NOMO-1 treated with dmso at 0.1 percent for 144 hours (cell line): ENCODE data around the gene CMTM2.
"Not testable (repeated sequence)": the region's sequence is repeated elsewhere in the genome, so short reads cannot be mapped to it uniquely, and the experiment has no call there.

Experiments used
- DNase-seq: peaks from one replicate; lab custom pipeline; 2025; ENCODE audit not compliant: unreplicated experiment; lab: John Stamatoyannopoulos, UW

The CMTM2 gene

DNA sequence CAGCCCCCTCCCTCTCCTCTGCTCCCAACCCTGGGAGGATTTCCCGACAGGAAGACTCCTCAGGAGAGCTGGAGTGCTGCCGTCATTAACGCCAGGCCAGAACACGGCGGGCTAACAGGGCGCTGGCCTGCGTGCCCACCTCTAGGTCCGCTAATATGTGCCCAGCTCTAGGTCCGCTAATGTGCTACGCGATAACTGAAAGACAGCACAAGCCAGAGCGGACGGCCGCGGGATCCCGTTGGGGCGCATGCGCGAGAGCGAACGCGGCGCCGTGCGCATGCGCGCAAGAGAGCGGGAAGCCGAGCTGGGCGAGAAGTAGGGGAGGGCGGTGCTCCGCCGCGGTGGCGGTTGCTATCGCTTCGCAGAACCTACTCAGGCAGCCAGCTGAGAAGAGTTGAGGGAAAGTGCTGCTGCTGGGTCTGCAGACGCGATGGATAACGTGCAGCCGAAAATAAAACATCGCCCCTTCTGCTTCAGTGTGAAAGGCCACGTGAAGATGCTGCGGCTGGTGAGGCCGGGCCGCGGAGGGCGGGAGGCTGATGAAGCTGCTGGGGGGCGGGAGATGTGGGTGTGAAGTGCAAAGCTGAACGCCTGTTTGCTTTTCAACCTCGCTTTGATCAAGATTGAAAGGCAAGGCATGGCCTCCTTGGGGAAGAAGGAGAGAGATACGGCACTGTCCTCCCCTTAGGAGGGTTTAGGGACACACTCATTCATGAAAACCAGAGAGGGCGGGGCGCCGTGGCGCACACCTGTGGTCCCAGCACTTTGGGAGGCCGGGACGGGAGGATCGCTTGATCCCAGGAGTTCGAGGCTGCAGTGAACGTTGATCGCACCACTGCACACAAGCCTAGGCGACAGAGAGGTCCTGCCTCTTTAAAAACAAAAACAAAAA lies 26.7 kb upstream of the CMTM2 start, which contains the start of gene CKLF:
TSS of gene CKLF (plus strand) at position 291 of the 892 bp plus-strand sequence. CDS start at position 431, 140 bp downstream.
- DNase-seq: peak; percentile 94

- DNase-seq: no peak
These were observed 26.0 kb upstream of the CMTM2 start for GRCh38 chr16:66553223-66553622.

- no peak for DNase-seq
These were observed 25.2 kb upstream of the CMTM2 start for GRCh38 chr16:66554021-66554420.

DNA sequence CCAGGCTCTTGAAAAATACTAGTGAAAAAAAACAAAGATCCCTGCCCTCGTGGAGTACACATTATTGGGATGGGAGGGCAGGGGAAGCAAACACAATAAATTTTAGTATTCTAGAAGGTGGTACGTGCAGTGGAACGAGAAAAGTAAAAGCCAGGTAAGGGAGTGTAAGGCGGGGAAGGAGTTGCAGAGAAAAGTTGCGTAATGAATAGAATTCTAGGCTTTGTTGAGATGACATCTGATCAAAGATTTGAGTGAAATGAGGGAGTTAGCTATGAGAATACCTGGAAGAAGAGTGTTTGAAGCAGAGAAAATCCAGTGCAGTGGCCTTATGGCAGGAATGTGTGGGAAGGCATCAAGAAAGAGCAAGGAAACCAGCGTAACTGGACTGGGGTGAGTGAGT lies 24.8 kb upstream of the CMTM2 start:
- DNase-seq: no peak

DNA sequence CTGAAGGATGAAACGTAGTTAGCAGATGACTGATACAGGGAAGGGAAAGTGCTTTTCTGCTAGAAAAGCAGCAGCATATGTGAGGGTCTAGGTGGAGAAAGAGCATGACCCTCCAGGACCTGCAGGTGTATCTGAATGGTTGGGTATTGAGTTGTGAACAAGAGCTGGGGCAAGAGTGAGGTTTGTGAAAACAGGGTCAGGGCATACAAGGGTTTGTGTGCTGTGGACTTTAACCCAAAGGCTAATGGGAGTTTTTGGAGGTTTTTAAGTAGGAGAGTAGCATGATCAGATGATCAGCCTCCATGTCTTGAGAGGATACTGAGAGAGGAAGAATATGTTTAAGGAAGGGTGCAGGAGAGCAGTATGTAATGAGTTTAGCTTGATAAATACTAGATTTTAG lies 19.2 kb upstream of the CMTM2 start:
- DNase-seq: no peak

DNA sequence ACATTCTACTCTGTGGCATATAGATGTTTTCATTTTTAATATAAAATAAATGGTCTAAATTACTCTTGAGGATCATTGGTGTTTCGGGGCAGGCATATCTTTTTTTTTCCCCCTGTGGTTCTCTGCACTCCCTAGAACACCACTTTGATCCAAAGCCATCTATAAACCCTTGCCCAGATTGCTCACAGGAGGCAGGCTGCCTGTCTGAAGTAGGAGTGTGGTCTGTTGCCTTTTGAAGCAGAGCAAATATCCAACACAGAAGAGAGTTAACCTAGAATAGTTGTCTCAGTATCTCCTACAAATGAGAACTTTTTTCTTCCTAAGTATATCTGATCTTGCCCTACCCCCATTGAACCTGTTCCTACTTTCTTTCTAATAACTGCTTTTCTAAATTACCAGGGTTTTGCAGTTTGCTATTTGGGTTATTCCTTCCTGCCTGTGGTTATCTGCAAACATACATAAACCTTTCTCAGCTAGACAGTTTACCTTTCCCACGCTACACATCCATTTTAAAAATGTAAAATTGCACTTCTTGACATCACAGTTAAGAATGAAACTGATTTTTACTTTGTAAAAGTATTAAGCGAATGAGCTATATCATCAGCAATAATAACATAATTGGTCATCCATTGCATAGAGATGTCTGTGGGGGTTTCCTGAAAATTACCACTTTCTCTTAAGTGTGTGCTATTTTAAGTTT lies 17.7 kb upstream of the CMTM2 start:
- no peak for DNase-seq

GRCh38 chr16:66562409-66562808 lies 16.9 kb upstream of the CMTM2 start:
- DNase-seq: no peak

DNA sequence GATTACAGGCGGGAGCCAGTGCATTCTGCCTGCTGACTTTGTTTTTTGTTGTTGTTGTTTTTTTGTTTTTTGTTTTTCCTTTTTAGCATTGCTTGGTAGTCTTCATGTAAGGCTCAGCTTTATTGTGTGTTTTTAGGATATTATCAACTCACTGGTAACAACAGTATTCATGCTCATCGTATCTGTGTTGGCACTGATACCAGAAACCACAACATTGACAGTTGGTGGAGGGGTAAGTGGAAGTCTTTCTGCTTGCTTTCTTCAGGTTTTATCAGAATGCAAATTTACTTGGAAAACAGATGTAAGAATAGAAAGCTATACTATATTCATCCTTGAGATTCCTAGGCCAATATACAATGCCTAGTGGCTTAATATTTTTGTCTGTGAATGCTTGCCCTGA lies 16.3 kb upstream of the CMTM2 start:
- no peak for DNase-seq

DNA sequence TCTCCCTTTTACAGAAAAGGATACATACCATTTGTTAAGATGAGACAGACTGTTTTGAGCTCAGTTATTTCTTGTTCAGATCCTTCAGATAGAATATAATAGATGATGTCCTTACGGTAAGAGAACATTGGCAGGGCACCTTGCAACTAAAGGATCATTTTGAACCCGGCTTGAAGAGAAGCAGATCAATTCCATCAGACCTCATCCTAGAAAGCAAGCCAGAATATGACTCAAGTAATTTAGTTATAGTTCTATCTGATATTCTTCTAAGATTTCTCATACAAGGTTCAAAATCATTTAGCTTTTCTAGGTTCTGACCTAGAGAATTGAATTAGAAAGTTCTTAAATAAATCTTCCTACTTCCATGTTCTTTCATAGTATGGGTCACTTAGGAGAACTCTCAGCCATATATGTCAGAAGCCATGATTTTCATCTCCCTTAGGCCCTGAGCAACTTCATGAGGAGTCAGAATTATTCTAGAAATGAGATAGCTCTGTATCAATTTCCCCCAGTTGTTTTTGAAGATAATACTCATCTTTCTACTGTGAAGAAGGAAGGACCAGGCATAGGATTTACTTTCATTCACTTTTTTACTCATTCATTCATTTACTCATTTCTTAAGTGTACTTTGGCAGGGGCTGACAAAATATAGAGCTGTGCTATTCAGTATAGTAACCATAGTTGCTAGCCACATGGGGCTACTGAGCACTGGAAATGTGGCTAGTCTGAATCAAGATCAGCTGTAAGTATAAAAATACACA lies 15.5 kb upstream of the CMTM2 start:
- no peak for DNase-seq

- no peak for DNase-seq
These were observed 13.0 kb upstream of the CMTM2 start, which contains the start of gene CMTM1 for GRCh38 chr16:66566051-66566901. CMTM1 (plus strand) TSS chr16:66566439; CDS start chr16:66566514, 75 bp downstream.

DNA sequence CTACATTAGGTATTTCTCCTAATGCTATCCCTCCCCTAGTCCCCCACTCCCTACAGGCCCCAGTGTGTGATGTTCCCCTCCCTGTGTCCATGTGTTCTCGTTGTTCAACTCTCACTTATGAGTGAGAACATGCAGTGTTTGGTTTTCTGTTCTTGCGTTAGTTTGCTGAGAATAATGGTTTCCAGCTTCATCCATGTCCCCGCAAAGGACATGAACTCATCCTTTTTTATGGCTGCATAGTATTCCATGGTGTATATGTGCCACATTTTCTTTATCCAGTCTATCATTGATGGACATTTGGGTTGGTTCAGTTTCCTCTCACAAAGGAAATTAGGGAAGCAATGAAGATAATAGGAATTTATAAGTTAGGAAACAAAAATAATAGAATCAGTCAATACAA lies 12.0 kb upstream of the CMTM2 start:
- not testable (repeated sequence) for DNase-seq

DNA sequence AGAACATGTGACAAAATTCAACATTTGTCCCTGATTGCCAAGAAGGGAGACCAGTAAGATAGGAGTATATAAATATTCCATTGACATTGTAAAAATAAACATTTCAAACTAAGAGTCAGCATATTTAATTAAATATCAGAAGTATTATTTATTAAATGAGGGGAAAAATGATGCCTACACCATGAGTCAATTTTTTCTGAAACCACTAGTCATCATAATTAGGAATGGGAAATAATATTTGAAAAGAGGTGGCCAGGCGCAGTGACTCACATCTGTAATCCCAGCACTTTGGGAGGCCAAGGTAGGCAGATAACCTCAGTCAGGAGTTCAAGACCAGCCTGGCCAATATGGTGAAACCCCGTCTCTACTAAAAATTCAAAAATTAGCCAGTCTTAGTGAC lies 10.9 kb upstream of the CMTM2 start:
- DNase-seq: no peak

DNA sequence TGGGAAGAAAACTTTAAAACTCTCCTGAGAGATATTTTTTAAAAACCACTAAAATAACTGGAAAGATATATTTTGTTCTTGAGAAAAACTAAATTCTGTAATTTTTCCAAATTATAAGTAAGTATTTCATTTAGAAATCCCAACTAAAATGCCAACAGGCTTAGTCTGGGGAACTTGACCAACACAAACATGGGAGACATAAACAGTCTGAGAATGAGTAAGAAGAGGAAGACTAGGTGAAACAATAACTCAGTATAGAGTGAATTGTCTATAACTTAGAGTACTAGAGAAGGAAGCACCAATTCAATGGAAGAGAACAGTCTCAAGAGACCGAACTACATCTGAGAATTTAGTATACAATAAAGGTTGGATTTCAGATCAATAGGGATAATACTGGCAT lies 10.1 kb upstream of the CMTM2 start:
- DNase-seq: no peak

- no peak for DNase-seq
These were observed 9.3 kb upstream of the CMTM2 start for GRCh38 chr16:66569827-66570405.

- no peak for DNase-seq
These were observed 6.9 kb upstream of the CMTM2 start for GRCh38 chr16:66572356-66572755.

GRCh38 chr16:66574081-66574480 lies 5.2 kb upstream of the CMTM2 start:
- DNase-seq: no peak

DNA sequence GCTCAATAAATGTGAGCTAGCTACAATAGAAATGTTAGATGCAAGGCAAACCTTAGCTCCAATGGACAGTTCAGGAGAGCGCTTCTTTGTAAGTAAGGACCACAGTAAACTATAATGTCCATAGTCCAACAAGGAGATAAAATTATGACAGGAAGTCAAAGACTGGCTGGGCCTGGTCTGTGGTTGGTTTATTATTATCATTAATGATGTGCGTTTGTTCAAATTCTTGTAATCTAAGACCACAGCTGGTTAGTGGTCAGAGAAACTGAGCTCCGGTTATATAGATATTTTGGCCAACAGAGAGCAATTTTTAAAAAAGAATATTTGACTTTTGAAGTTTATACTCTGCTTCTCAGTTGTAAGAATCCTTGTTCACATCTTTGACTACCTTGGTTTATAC lies 4.7 kb upstream of the CMTM2 start:
- DNase-seq: no peak

DNA sequence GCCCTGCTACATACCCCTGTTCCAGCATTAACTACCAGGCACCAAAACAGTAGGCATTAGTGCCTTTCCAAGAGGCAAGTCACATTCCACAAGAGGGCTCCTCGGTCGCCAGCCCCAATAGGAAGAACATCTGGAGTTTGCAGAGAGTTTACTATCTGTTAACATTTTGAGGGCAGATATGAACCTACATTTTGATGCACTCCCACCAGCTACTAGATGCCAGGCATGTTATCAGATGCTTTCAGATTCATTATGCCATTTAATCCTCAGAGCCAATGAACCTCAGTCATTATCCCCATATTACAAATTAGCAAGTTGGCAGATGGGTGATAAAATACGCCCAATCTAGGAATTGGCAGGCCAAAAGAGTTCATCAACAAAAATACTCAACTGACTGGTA lies 4.2 kb upstream of the CMTM2 start:
- DNase-seq: no peak

GRCh38 chr16:66576296-66576695 lies 3.0 kb upstream of the CMTM2 start:
- no peak for DNase-seq

DNA sequence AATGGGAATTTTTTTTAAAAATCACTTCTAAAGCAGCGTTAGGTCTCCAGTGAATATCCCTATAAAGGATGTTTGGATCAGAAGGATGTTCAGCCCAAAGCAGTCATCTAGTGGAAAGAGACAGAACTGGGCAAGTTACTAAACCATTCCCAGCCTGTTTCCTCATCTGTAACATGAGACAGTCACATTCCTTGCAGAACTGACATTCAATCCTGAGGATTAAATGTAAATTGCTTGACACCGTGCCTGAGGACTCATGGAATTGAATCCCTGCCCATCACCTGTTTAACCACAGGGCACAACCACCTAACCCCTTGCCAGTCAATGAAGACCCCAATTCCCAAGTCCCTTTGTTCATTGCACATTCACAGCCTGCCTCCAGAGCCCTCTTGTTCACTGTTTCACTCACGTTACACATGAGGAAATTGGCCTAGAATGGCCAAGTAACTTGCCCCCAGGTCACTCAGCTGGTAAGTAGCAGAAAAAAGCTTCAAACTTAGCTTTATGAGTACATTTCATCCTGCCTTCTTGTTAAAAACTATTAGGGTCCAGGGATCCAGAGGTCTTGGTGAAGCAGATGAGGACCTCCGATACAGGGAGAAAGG lies 1.4 kb downstream of the CMTM2 start:
- no peak for DNase-seq
